ENCODE data around the gene STC2.

The STC2 gene

DNA sequence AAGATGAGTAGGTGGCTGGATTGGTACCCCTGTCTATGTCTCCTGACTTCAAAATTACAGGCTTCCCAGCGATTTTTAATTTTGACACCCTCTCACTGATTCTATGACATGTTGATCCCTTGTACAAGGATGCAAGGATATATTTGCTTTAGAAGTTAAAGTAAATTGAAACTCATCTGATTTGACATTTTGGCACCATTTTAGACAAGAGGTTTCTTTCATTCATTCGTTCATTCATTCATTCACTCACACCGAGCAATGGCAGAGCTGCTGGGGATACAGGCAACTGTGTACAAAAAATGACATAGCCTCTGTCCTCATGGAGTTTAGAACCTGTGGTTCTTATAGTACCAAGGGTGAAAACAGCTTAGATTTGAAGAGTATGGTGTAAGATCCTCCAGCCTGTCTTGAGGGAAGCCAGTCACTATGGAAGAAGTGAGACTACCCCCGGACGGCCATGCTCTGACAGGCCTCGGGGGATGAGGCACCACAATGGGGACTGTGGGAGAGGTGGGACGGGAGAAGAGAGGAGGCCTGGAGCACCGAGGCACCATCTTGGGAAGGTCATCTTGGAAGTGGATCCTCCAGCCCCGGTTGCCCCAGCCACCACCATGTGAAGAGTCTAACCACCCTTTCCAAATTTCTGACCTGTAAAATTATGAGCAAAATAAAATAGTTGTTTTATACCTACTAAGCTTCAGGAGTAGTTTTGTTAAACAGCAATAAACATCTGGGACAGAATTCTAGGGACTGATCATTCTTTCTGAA is 16.2 kb downstream of the STC2 start:
- no peak for DNase-seq

- DNase-seq = no peak
Observed at GRCh38 chr5:173310861-173311785, 17.1 kb downstream of the STC2 start.

DNA sequence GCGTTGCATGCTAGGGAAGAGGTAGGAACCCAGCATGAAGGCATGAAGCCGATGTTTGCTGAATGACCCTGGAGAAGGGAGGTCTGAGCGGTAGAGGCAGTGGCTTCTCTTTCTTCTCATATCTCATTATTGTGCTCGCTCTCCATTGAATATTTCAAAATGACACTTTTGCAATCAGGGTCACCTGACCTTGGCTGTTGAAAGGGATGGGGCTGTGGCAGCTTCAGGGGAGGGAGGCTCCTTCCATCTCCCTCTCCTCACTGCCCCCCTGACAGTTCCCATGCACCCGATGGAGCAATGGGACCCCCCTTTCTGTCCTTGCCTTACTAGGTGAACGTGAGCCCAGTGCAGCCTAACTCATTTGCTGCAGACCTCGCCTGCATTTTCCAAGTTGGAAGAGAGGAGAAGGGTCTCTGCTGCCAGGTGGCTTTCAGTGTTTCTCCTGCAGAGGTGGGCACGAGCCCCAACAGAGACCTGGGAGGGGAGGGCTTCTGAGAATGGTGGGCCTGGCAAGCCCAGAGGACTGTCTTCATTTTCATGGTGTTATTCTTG is 17.9 kb downstream of the STC2 start:
- DNase-seq = no peak

DNA sequence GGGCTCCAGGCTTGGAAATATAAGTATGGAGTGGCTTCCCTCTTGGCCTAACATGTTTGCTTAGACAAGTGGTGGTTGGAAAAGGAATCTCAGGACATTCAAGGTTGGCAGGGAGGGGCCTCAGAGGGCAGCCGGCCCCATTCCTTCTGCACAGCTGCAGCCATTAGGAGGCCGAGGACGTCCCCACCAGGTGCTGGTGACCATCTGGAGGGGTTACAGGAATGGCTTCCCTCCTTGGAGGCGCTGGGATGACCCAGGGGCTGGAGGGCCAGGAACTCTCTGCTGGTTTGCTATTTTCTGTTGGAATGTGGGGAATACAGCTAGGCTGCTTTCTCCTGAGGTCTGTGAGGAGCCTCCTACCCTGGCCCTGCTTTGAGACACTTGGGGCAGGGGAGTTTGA is 18.5 kb downstream of the STC2 start:
- no peak for DNase-seq

DNA sequence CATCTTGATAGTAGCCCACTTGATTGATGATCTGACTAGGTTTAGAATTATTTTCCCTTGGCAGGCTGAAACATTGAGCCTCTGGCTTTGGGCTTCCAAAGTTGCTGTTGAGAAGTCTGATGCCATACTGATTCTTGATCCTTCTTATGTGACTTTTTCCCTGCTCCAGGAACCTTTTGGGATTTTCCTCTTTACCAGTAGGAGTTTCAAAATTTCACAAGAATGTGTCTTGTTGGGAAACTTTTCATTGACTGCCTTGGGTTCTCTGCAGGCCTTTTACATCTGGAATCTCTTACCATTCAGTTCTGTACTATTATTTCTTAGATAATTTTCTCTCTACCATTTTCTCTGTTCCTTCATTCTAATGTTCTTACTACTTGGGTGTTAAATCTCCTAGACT is 20.0 kb downstream of the STC2 start:
- DNase-seq = no peak

GRCh38 chr5:173307695-173308094 is 20.5 kb downstream of the STC2 start:
- no peak for DNase-seq

- DNase-seq = no peak
Observed at GRCh38 chr5:173306695-173307094, 21.5 kb downstream of the STC2 start.

DNA sequence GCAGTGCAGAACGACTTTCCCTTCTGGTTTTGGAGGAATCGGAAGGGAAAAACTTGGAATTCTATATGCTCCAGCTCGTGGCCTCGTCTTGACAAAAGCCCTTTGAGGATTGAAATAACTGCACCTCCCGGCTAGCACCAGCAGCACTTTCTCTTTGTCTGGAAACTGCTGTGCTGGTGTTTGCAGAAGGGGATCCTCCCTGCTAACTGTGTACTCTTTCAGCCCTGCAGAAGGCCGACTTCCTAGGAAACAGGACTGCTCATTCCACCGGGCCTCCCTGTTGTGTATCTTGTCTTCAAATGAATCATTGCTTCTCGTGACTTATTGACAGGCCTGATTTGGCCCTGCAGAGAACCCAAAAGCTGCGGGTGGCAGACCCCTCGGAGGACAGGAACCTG is 23.6 kb downstream of the STC2 start:
- no peak for DNase-seq

GRCh38 chr5:173303878-173304590 is 24.2 kb downstream of the STC2 start:
- no peak for DNase-seq

DNA sequence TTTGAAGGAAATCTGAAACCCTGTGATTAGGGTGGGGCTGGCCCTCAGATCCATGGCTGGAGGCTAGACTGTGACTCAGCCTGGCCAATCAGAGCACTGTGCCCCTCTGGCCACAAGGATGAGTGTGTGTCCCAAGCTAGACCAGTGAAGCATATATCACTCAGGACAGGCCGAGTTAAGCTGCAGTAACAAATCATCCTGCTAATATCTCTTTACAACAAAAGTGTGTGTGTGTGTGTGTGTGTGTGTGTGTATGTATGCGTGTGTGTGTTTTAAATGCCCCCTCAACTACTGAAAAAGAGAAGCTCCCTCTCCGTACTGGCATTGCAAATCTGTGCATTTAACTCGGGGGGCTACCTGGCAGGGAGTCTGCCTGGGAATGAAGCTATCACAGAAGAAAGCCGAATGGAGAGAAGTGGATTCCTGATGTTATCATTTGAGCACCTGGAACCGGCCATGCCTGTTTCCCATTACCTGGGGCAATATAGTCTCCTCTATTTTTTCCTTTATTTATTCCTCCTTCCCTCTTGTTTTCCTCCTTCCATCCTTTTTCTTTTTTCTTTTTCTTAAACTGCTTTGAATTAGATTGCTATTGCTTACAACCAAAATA is 25.6 kb downstream of the STC2 start:
- no peak for DNase-seq

- DNase-seq = no peak
Observed at GRCh38 chr5:173301695-173302545, 26.3 kb downstream of the STC2 start.

DNA sequence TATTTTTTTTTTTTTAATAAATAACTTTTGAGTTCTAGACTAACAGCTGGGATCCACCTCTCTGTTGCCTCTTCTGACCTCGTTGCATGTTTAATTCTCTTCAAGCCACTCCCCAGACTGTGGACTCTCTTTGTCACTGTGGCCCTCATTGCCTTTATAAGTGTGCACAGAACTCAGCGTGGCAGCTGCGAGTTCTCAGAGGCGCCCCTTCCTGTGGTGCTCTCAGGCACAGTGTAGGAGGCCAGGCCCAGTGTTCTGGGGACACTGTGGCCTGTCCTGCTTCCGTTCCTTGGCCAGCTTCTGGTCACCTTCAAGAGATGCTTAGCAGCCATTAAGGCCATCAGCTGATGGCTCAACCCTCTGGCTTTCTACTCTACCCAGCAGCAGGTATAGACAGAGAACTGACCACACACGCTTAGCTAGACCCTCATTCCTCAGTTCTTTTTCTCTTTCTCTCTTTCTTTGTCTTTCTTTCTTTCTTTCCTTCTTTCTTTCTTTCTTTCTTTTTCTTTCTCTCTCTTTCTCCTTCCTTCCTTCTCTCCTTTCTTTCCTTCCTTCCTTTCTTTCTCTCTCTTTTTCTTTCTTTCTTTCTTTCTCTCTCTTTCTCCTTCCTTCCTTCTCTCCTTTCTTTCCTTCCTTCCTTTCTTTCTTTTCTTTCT is 27.7 kb downstream of the STC2 start:
- DNase-seq = no peak

DNA sequence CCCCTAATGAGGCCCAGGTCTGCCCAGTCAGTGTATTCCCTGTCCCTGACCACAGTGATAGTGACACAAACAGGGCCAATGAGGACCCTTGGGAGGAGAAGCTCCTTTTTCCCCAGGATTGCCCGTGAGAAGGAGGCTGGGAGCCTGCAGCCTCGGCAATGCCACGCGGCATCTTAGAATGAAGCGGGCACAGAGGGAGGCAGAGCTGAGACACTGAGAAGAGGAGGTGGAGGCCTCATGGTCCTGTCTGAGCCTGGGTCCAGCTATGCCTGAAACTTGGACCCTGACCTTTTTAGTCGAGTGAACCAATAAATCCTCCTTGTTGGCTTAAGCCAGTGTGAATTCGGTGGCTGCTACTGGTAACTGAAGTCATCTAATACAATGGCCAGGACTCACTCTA is 28.4 kb downstream of the STC2 start:
- DNase-seq = no peak

GRCh38 chr5:173298213-173298926 is 29.8 kb downstream of the STC2 start:
- DNase-seq = no peak

DNA sequence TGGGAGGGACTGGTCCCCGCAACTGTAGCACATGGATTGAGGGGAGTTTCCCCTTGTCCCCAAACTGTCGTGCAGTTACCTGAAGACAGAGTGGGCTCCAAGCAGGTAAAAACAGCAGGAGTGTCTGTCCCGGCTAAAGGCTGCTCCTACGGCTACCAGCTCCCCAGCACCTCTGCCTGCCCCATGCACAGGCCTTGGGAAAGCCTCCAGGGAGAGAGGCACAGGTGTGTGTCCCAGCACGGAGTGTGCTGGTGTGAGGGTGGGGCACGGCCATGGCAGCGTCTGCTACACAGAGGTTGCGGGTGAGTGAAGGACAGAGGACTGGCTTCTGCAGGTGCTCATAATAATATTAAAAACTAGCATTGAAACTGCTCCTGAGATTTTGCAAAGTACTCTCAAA is 30.4 kb downstream of the STC2 start:
- DNase-seq = no peak

GRCh38 chr5:173296737-173297676 is 31.2 kb downstream of the STC2 start:
- no peak for DNase-seq

DNA sequence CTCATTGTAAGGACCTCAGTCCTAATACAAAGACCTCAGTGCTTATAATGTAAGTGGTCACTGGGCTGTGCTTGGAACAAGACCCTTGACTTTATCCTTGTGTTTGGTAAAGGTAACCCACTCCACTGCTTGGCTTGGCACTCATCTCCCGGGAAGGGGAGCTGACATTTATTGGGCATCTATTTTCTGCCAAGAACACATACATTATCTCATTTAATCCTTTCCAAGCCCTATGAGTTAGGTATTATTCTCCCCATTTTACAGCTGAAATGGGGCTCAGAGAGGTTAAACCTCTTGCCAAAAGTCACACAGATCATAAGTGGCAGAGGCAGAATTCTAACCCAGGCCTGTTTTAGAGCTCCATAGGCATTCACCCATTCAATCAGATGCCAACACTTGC is 32.4 kb downstream of the STC2 start:
- no peak for DNase-seq

DNA sequence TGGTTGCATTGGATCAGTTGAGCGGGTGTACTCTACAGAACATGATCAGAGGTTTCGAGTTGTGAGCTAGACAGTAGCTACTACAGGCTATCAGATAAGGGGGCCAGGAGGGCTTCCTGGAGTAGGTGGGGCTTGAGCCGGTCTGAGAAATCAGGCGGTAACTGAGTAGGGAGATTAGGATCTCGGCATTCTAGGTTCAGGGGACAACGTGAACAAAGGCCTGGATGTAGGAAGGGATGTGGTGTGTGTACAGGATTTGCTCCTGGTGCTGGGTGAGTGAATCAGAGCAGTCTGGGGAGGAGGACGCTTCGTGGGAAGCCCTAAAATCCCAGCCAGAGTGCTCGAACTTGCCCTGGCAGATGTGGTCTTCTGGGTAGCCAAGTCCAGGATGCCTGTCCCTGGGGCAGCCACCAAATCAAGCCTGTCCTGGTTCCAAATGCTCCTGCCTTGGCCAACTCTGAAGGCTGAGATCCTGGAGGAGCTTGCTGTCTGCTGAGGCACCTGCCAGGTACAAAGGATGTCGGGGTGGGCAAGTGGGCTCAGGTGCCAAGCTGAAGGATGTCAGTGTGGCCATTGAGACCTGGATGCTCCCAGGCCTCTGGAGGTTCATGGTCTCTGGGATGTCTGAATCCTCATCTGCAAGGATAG is 33.4 kb downstream of the STC2 start:
- DNase-seq = no peak
